KMS-11 (cell line): ENCODE results near the gene GPR142.

Source experiments
- H2AFZ ChIP-seq: fragments of 200-600 bp; sonication (generic); 2 replicates; pipeline ENCODE4 v1.6.1; 2016; ENCODE audit warnings: antibody characterized with exemption, mixed run types, low read depth
- H3K27ac ChIP-seq: fragments of 200-600 bp; sonication (generic); 2 replicates; pipeline ENCODE4 v1.6.1; 2016; ENCODE audit warnings: mild to moderate bottlenecking, mixed run types
- H3K27me3 ChIP-seq: fragments of 200-600 bp; sonication (generic); 2 replicates; pipeline ENCODE4 v1.6.1; 2017; ENCODE audit warnings: mild to moderate bottlenecking, low read depth, mixed run types, moderate library complexity; ENCODE audit not compliant: insufficient read depth
- H3K36me3 ChIP-seq: fragments of 200-600 bp; sonication (generic); 2 replicates; pipeline ENCODE4 v1.6.1; 2017; ENCODE audit warnings: mild to moderate bottlenecking, mixed run types; ENCODE audit not compliant: insufficient read depth
- H3K4me1 ChIP-seq: fragments of 200-600 bp; sonication (generic); 2 replicates; pipeline ENCODE4 v1.6.1; 2016; ENCODE audit warnings: mild to moderate bottlenecking, low read depth, mixed run types; ENCODE audit not compliant: poor library complexity, severe bottlenecking
- H3K4me2 ChIP-seq: fragments of 200-600 bp; sonication (generic); 2 replicates; pipeline ENCODE4 v1.7.0; 2016; ENCODE audit warnings: mild to moderate bottlenecking, mixed run types
- H3K4me3 ChIP-seq: fragments of 200-600 bp; sonication (generic); IDR thresholded peaks from 2 replicates; pipeline ENCODE4 v1.6.1; 2017; ENCODE audit warnings: low read depth, low read length, mixed read lengths; ENCODE audit not compliant: insufficient read depth
- H3K79me2 ChIP-seq: fragments of 200-600 bp; sonication (generic); 2 replicates; pipeline ENCODE4 v1.6.1; 2016; ENCODE audit warnings: low read depth, mixed run types; ENCODE audit not compliant: insufficient read depth
- H3K9ac ChIP-seq: fragments of 200-600 bp; sonication (generic); 2 replicates; pipeline ENCODE4 v1.6.1; 2016; ENCODE audit warnings: mild to moderate bottlenecking, mixed run types
- H4K20me1 ChIP-seq: fragments of 200-600 bp; sonication (generic); 2 replicates; pipeline ENCODE4 v1.6.1; 2016; ENCODE audit warnings: mild to moderate bottlenecking, mixed run types; ENCODE audit not compliant: insufficient read depth
- CTCF ChIP-seq: fragments of 200-600 bp; sonication (generic); conservative IDR thresholded peaks from 2 replicates; pipeline ENCODE4 v1.6.1; 2017; ENCODE audit warnings: low read depth, mild to moderate bottlenecking, antibody characterized with exemption, low read length, moderate library complexity, mixed read lengths

Gene GPR142

DNA sequence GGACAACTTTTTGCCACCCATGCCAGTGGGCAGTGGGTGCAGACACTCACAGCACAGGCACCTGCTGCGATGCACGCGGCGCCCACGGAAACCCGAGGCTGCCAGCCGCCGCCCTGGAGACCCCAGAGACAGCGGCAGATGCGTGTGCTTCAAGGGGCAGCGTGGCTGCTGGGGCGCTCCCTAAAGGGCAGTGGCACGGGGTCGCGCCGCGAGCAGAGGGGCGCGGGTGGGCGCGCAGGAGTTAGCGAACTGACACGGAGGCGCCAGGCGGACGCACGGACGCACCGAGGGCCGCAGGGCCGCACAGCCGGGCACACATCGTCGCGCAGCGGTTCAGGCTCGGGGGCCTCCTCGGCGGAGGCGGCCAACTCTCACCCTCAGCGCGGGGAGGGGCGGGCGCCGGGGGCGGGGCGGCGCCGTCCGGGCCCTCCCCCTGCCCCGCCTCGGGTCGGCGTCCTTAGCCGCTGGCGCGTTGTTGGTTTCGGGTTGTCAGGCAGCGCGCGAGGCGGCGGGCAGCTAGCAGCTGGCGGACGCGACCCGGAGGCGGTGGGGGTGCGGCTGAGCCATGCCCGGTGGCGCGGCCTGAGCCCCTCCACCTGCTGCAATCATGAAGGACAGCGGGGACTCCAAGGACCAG lies 41.4 kb upstream of the GPR142 start, which contains the start of gene KIF19:
Gene KIF19, plus strand, starts transcription at position 484 of the 637 bp plus-strand sequence. Its CDS starts 124 bp downstream, at position 608.
- no peak within 1 kb of the TSS for H3K4me3 ChIP-seq
- no peaks in the 10 kb centered on the region for H3K36me3 ChIP-seq
- no peak within 1 kb of the TSS for H2AFZ ChIP-seq
- no peak within 1 kb of the TSS for H3K9ac ChIP-seq
- H3K27me3 ChIP-seq, result peaks cover 63% of the 10 kb centered on the region; the same call in 1 of the 2 replicates
- no peaks in the 10 kb centered on the region for H3K79me2 ChIP-seq
- no peak within 1 kb of the TSS for H3K27ac ChIP-seq
- TF ChIP-seq CTCF, result no peak
- H3K4me1 ChIP-seq, result no peaks in the 10 kb centered on the region
- no peaks in the 10 kb centered on the region for H4K20me1 ChIP-seq
- no peak within 1 kb of the TSS for H3K4me2 ChIP-seq

- Histone ChIP-seq H3K79me2 (no peaks in the 10 kb centered on the region), H3K27ac (no peak overlapping the region), H3K9ac (no peak overlapping the region), H3K27me3 (peaks cover 61% of the 10 kb centered on the region; the same call in 1 of the 2 replicates), H3K4me1 (no peaks in the 10 kb centered on the region), H3K36me3 (no peaks in the 10 kb centered on the region), H3K4me3 (no peak overlapping the region), H4K20me1 (no peaks in the 10 kb centered on the region), H2AFZ (no peak overlapping the region), H3K4me2 (no peak overlapping the region)
- no peak for TF ChIP-seq CTCF
Observed at GRCh38 chr17:74326506-74326905, 40.8 kb upstream of the GPR142 start.

DNA sequence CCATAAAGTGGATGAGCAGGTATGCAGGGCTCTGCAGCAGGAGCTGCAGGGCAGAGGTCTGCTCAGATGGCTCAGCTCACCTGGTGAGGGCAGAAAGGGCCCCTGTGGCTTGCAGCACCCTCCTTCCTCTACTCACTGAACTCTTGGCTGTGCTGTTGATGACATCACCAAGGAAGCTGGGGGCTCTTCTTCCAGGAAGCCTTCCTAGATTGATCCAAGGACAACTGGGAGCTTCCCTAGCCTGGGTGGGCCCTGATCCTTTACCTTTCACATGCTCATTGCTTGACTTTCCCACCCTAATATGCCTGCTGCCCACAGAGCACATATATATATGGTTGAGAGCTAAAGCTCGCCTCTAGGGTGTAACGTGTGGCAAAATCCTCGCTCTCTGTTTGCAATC lies 38.8 kb upstream of the GPR142 start:
- H3K9ac ChIP-seq, result no peak overlapping the region
- no peak for TF ChIP-seq CTCF

GRCh38 chr17:74329378-74329777 lies 37.9 kb upstream of the GPR142 start:
- Histone ChIP-seq H3K4me3 (no peak overlapping the region), H3K4me1 (no peaks in the 10 kb centered on the region), H3K27ac (no peak overlapping the region), H3K9ac (no peak overlapping the region), H3K4me2 (no peak overlapping the region), H2AFZ (no peak overlapping the region), H3K36me3 (no peaks in the 10 kb centered on the region), H4K20me1 (no peaks in the 10 kb centered on the region), H3K79me2 (no peaks in the 10 kb centered on the region), H3K27me3 (peaks cover 50% of the 10 kb centered on the region)
- TF ChIP-seq CTCF, result no peak

More for the DNA sequence above, 38.8 kb upstream of the GPR142 start:
- Histone ChIP-seq H3K79me2 (no peaks in the 10 kb centered on the region), H3K27me3 (peaks cover 56% of the 10 kb centered on the region), H3K4me3 (no peak overlapping the region), H3K27ac (no peak overlapping the region), H3K36me3 (no peaks in the 10 kb centered on the region), H3K4me2 (no peak overlapping the region), H3K4me1 (no peaks in the 10 kb centered on the region), H4K20me1 (no peaks in the 10 kb centered on the region), H2AFZ (no peak overlapping the region)
